ENCODE results near the gene CBX7. TPM values are rescaled to one million over a fixed set of nuclear protein-coding genes. Genes with fewer than 3 reads are reported as not detected.
A peak's percentile ranks its signal among the peaks of the same experiment; 100 is the strongest.

Gene CBX7
- total RNA-seq, 1 experiment from 2014 or later = 3.7 TPM

- no peak overlapping the region for H3K27ac ChIP-seq (ENCODE audit: insufficient read length, low read depth, low read length)
- H3K18ac ChIP-seq (ENCODE audit: insufficient read length, low read depth, low read length) = peak overlapping the region; percentile 53
- H2BK12ac ChIP-seq (ENCODE audit: insufficient read length, low read depth, low read length) = peak overlapping the region; percentile 2
- H3T11ph ChIP-seq (ENCODE audit: low read length) = no peak overlapping the region
- H3K36me3 Mint-ChIP-seq (ENCODE audit: insufficient read depth in 1 of 3, low read depth in 3 of 3) = peaks cover 0 to 6% (median 2%) of the 10 kb centered on the region in 3 experiments; a peak in 2 of 7 replicates
- no peak for DNase-seq
- no peak overlapping the region for H2BK120ac ChIP-seq (ENCODE audit: low read depth, low read length, poor library complexity, severe bottlenecking)
- H3K27ac Mint-ChIP-seq = peak overlapping the region; percentile 7 to 83 (median 81); a peak in 6 of 7 replicates
- H4K20me1 ChIP-seq (ENCODE audit: control insufficient read depth, insufficient read depth, insufficient read length) = peaks cover 5% of the 10 kb centered on the region
- TF ChIP-seq, protein P1, sequence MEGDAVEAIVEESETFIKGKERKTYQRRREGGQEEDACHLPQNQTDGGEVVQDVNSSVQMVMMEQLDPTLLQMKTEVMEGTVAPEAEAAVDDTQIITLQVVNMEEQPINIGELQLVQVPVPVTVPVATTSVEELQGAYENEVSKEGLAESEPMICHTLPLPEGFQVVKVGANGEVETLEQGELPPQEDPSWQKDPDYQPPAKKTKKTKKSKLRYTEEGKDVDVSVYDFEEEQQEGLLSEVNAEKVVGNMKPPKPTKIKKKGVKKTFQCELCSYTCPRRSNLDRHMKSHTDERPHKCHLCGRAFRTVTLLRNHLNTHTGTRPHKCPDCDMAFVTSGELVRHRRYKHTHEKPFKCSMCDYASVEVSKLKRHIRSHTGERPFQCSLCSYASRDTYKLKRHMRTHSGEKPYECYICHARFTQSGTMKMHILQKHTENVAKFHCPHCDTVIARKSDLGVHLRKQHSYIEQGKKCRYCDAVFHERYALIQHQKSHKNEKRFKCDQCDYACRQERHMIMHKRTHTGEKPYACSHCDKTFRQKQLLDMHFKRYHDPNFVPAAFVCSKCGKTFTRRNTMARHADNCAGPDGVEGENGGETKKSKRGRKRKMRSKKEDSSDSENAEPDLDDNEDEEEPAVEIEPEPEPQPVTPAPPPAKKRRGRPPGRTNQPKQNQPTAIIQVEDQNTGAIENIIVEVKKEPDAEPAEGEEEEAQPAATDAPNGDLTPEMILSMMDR (conservative IDR thresholded peaks at IDR 0.05) = no peak
- no peaks in the 10 kb centered on the region for H3K9me3 ChIP-seq (ENCODE audit: control insufficient read depth, low read depth, low read length)
- no peaks in the 10 kb centered on the region for H3K79me2 ChIP-seq (ENCODE audit: insufficient read depth, low read length)
- peak overlapping the region; percentile 100 for H4K91ac ChIP-seq (ENCODE audit: insufficient read length, low read depth, low read length)
- peak overlapping the region; percentile 11 for H3K4ac ChIP-seq (ENCODE audit: low read depth, low read length)
- H4K8ac ChIP-seq (replicated peaks; ENCODE audit: insufficient read length, low read depth, low read length) = peak overlapping the region; percentile 11
- peak overlapping the region; percentile 11 for H2AK5ac ChIP-seq (ENCODE audit: insufficient read length, low read length)
- peaks cover 12% of the 10 kb centered on the region; the same call in 1 of the 2 replicates for H3K4me1 ChIP-seq (ENCODE audit: insufficient read depth, low read length)
- H3K23me2 ChIP-seq (ENCODE audit: insufficient read length, low read depth, low read length, poor library complexity, severe bottlenecking) = no peaks in the 10 kb centered on the region
- peaks cover 0 to 4% of the 10 kb centered on the region in 2 experiments; a peak in 2 of 5 replicates for H3K9me3 Mint-ChIP-seq
- H2AFZ ChIP-seq (ENCODE audit: low read length) = no peak overlapping the region
- H4K5ac ChIP-seq (ENCODE audit: insufficient read length, low read depth, low read length) = no peak overlapping the region
- H2BK5ac ChIP-seq (ENCODE audit: insufficient read length, low read length) = peak overlapping the region; percentile 27
- H3K56ac ChIP-seq (ENCODE audit: insufficient read length, low read depth, low read length) = no peak overlapping the region
- H3K14ac ChIP-seq (ENCODE audit: insufficient read depth, low read length) = peak overlapping the region; percentile 86; the same call in 1 of the 2 replicates
- H3K4me3 Mint-ChIP-seq = peak overlapping the region in 1 of 2 experiments; percentile 36; a peak in 1 of 5 replicates
- no peak overlapping the region for H3K9ac ChIP-seq (ENCODE audit: extremely low read depth, insufficient read length, low read length)
- no CpG with 5 or more reads among the region's 9 CpGs for whole genome bisulfite sequencing (ENCODE audit: extremely low coverage, insufficient read length, low lambda C conversion rate)
- no peak overlapping the region for H2BK15ac ChIP-seq (ENCODE audit: low read depth, low read length)
- peaks cover 62 to 83% of the 10 kb centered on the region in 2 experiments for H3K4me1 Mint-ChIP-seq
- no peaks in the 10 kb centered on the region for H3K79me1 ChIP-seq (ENCODE audit: insufficient read depth, low read depth, low read length, poor library complexity, severe bottlenecking)
- H3K27me3 ChIP-seq (ENCODE audit: insufficient read depth, low read length) = no peaks in the 10 kb centered on the region
- no peak overlapping the region for H2BK20ac ChIP-seq (ENCODE audit: low read depth, low read length, poor library complexity, severe bottlenecking)
- H3K27me3 Mint-ChIP-seq (ENCODE audit: low read depth) = no peaks in the 10 kb centered on the region; the same call in 1 of the 2 replicates
- H3K23ac ChIP-seq (ENCODE audit: insufficient read length, low read depth, low read length) = no peak overlapping the region
- no peak overlapping the region for H3K4me2 ChIP-seq (ENCODE audit: insufficient read depth, insufficient read length, low read length)
Measured at GRCh38 chr22:39177791-39178190, 25.3 kb upstream of the CBX7 start.

Data from H9 (cell line).